HepG2 (cell line): ENCODE results near the gene IRX4. TPM values are rescaled to one million over a fixed set of nuclear protein-coding genes. Genes with fewer than 3 reads are reported as not detected.

Experiments used
- BHLHE40 ChIP-seq: IDR thresholded peaks from 2 replicates; pipeline ENCODE4 v1.6.1; 2011; ENCODE audit warnings: low read length, improper control_type of control experiment
- HOXD1 ChIP-seq: sonication (generic); formaldehyde crosslinking; IDR thresholded peaks from 2 replicates; pipeline ENCODE4 v1.5.0; 2020; ENCODE audit warnings: missing genetic modification reagents
- SIN3B ChIP-seq: fragments of 150-350 bp; IDR thresholded peaks from 2 replicates; pipeline ENCODE4 v1.6.1; 2014; ENCODE audit warnings: low read length
- polyA plus RNA-seq, 8 experiments: library from polyadenylated mRNA; depleted of rRNA in 3 of 8; stranded (reverse) in 7 of 8; unstranded in 1 of 8; fragments of >200 nt; fragmentation: Illumina TruSeq in 4 of 8; extraction: Trizol in 4 of 8; gene quantifications; 2 replicates each; pipeline versions ENCODE4 v1.2.1 to v1.2.3, GENCODE V29; 2011 to 2016; ENCODE audit warnings: low read depth in 4 of 8, missing spikeins in 1 of 8, mixed read lengths in 1 of 8; ENCODE audit not compliant: insufficient read depth in 1 of 8
- total RNA-seq, 5 experiments: library from RNA; depleted of rRNA; stranded (reverse); fragments of >200 nt; fragmentation: Illumina TruSeq; extraction: Trizol; gene quantifications; 2 replicates each; pipeline ENCODE4 v1.2.3, GENCODE V29; 2016; ENCODE audit warnings: low read depth in 1 of 5
- TF ChIP-seq, protein P1 (sequence below): sonication (generic); formaldehyde crosslinking; IDR thresholded peaks from 2 replicates; pipeline ENCODE4 v1.9.0; 2021; ENCODE audit warnings: mild to moderate bottlenecking, missing genetic modification reagents
- TF ChIP-seq, protein P2 (sequence below): sonication (generic); formaldehyde crosslinking; IDR thresholded peaks from 2 replicates; pipeline ENCODE4 v1.8.1; 2022; ENCODE audit warnings: mild to moderate bottlenecking, missing genetic modification reagents
- TF ChIP-seq, protein P3 (sequence below): IDR thresholded peaks from 2 replicates; pipeline ENCODE4 v1.6.1; 2016; ENCODE audit warnings: control low read depth

The IRX4 gene
- total and polyA plus RNA-seq, 2 of the 13 experiments (the other 11 are each of a cell fraction or from before 2014, with no cell fraction given): not detected

DNA sequence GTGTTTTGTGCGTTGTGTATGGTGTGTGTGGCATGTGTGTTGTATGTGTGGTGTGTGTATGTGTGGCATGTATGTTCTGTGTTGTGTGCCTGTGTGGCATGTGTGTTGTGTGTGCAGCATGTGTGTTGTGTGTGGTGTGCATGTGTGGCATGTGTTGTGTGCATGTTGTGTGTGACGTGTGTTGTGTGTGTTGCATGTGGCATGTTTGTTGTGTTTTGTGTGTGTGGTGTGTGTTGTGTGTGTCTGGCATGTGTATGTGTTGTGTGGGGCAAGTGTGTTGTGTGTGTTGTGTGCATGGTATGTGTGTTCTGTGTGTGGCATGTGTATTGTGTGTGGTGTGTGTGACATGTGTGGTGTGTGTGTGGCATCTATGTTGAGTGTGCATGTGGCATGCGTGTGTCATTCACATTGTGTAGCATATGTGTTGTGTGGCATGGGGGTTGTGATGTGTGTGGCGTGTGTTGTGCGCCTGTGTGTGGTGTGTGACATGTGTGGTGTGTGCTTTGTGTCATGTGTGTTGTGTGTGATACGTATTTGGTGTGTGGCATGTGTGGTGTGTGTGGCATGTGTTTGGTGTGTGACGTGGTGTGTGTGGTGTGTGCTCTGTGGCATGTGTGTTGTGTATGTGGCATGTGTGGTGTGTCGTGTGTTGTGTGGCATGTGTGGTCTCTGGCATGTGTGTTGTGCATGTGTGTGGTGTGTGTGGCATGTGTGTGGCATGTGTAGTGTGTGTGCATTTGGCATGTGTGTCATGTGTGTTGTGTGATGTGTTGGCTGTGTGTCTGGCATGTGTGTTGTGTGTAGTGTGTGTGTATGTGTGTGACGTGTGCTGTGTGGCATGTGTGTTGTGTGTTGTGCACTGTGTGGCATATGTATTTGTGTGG lies 46.6 kb upstream of the IRX4 start (continued):
- TF ChIP-seq, protein P1, sequence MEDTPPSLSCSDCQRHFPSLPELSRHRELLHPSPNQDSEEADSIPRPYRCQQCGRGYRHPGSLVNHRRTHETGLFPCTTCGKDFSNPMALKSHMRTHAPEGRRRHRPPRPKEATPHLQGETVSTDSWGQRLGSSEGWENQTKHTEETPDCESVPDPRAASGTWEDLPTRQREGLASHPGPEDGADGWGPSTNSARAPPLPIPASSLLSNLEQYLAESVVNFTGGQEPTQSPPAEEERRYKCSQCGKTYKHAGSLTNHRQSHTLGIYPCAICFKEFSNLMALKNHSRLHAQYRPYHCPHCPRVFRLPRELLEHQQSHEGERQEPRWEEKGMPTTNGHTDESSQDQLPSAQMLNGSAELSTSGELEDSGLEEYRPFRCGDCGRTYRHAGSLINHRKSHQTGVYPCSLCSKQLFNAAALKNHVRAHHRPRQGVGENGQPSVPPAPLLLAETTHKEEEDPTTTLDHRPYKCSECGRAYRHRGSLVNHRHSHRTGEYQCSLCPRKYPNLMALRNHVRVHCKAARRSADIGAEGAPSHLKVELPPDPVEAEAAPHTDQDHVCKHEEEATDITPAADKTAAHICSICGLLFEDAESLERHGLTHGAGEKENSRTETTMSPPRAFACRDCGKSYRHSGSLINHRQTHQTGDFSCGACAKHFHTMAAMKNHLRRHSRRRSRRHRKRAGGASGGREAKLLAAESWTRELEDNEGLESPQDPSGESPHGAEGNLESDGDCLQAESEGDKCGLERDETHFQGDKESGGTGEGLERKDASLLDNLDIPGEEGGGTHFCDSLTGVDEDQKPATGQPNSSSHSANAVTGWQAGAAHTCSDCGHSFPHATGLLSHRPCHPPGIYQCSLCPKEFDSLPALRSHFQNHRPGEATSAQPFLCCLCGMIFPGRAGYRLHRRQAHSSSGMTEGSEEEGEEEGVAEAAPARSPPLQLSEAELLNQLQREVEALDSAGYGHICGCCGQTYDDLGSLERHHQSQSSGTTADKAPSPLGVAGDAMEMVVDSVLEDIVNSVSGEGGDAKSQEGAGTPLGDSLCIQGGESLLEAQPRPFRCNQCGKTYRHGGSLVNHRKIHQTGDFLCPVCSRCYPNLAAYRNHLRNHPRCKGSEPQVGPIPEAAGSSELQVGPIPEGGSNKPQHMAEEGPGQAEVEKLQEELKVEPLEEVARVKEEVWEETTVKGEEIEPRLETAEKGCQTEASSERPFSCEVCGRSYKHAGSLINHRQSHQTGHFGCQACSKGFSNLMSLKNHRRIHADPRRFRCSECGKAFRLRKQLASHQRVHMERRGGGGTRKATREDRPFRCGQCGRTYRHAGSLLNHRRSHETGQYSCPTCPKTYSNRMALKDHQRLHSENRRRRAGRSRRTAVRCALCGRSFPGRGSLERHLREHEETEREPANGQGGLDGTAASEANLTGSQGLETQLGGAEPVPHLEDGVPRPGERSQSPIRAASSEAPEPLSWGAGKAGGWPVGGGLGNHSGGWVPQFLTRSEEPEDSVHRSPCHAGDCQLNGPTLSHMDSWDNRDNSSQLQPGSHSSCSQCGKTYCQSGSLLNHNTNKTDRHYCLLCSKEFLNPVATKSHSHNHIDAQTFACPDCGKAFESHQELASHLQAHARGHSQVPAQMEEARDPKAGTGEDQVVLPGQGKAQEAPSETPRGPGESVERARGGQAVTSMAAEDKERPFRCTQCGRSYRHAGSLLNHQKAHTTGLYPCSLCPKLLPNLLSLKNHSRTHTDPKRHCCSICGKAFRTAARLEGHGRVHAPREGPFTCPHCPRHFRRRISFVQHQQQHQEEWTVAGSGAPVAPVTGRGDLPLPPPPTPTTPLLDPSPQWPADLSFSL (CRISPR knock-in tag): peak; percentile 13
- TF ChIP-seq, protein P2, sequence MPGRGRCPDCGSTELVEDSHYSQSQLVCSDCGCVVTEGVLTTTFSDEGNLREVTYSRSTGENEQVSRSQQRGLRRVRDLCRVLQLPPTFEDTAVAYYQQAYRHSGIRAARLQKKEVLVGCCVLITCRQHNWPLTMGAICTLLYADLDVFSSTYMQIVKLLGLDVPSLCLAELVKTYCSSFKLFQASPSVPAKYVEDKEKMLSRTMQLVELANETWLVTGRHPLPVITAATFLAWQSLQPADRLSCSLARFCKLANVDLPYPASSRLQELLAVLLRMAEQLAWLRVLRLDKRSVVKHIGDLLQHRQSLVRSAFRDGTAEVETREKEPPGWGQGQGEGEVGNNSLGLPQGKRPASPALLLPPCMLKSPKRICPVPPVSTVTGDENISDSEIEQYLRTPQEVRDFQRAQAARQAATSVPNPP (CRISPR knock-in tag): no peak
- TF ChIP-seq BHLHE40 (no peak), HOXD1 (no peak), SIN3B (no peak)
- TF ChIP-seq, protein P3, sequence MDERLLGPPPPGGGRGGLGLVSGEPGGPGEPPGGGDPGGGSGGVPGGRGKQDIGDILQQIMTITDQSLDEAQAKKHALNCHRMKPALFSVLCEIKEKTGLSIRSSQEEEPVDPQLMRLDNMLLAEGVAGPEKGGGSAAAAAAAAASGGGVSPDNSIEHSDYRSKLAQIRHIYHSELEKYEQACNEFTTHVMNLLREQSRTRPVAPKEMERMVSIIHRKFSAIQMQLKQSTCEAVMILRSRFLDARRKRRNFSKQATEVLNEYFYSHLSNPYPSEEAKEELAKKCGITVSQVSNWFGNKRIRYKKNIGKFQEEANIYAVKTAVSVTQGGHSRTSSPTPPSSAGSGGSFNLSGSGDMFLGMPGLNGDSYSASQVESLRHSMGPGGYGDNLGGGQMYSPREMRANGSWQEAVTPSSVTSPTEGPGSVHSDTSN (CRISPR knock-in tag): no peak
